ENCODE data around the gene BTN1A1.
"Not testable (repeated sequence)": the region's sequence is repeated elsewhere in the genome, so short reads cannot be mapped to it uniquely, and the experiment has no call there.

Gene BTN1A1

GRCh38 chr6:26519359-26519758 is 19.3 kb downstream of the BTN1A1 start:
- no peak for DNase-seq

DNA sequence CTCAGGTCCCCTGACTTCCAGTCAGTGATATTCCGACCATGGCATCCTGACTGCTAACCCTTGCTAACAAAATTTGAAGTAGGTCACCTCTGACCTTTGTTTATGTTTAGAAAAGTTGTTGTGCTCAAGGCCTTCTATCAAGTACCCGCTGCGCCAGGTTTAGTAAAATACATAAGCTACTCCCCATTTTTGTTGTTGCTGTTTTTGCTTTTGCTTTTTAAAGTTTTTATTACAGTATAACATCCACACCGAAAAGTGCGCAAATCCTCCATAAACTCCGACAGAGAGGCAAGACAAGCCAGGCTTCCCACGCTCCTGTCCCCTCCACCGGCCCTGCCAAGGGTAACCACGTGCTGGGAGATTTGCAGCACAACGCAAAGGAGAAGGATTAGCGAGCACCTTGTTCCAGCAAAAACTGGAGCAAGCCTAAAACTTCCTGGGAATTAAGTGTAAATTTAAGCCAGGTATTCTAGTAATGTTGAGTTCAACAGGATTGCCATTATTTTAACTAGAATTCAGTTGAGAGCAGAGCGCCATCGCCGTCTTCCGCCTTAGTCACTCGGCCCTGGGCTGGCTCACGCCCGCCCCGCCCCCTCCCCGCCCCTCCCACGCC is 20.2 kb downstream of the BTN1A1 start:
- DNase-seq: peak; percentile 63

- DNase-seq: peak; percentile 86
Observed at GRCh38 chr6:26520850-26521599, 20.9 kb downstream of the BTN1A1 start.

GRCh38 chr6:26521600-26522391 is 21.7 kb downstream of the BTN1A1 start:
- DNase-seq: peak; percentile 33

DNA sequence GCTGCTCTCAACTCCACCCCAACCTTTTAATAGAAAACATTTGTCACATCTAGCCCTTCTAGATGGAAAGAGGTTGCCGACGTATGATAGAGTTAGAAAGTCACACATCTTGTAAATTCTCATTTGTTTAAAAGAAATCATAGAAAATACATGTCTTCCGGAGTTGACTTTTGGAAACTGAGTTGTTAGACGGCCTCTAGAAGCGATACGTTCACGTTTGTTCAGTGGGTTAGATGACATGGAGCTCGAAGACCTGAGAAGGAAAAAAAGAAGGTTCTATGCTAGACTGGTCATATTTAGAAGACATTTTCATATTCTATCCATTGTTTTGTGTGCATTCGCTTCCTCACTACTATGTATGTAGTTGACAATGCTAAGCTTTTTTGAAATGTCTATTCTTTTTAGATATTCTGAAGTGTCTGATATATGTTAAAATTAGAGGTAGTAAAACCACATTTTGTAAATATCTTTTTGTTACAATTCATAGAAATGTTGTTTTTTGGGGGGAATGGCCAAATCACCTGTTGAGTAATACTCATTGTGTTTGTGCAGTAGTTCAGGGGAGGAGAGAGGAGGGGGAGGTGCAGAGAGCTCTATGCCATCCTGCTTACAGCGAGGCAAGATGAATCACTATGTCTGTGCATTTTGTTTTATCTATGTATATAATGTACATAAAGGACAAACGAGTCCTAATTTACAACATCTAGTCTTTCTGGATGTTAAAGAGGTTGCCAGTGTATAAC is 22.6 kb downstream of the BTN1A1 start:
- not testable (repeated sequence) for DNase-seq

DNA sequence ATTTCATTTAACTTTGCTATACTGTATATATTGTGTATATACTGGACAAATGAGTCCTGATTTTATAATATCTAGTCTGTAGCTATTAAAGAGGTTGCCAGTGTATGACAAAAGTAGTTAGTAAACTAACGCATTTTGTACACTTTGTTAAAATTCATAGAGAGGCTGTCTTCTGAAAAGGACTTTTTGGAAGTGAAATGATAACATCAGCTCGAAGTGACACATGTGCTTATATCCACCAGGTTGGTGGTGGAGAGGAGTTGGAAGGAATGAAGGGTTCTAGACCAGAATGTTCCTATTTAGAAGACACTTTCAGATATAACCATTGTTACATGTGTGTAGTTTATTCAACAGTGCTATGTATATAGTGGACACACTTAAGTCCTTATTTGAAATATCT is 24.2 kb downstream of the BTN1A1 start:
- DNase-seq: not testable (repeated sequence)

- DNase-seq: no peak
Observed at GRCh38 chr6:26524722-26525370, 24.7 kb downstream of the BTN1A1 start.

DNA sequence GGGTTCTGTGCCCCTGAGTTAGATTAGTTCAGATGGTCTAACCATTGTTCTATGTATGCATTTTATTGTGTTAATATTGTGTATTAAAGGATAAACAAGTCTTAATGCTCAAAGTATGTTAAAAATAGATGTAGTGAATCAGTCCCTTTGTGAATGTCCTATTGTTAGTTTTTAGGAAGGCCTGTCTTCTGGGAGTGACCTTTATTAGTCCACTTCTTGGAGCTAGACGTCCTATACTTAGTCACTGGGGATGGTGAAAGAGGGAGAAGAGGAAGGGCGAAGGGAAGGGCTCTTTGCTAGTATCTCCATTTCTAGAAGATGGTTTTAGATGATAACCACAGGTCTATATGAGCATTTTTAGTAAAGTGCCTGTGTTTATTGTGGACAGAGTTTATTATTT is 25.7 kb downstream of the BTN1A1 start:
- DNase-seq: no peak

GRCh38 chr6:26526928-26527327 is 26.8 kb downstream of the BTN1A1 start:
- no peak for DNase-seq

DNA sequence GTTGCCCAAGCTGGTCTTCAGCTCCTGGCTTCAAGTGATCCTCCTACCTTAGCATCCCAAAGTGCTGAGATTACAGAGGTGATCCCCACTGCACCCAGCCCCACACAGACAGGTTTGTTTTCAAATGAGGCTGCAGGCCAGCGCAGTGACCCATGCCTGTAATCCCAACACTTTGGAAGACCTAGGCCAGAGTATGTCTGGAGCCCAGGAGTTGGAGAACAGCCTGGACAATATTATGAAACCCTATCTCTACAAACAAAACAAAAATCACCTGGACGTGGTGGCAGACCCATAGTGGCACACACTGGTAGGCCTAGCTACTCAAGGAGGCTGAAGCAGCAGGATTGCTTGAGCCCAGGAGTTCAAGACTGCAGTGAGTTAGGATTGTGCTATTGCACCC is 30.1 kb downstream of the BTN1A1 start:
- DNase-seq: no peak

DNA sequence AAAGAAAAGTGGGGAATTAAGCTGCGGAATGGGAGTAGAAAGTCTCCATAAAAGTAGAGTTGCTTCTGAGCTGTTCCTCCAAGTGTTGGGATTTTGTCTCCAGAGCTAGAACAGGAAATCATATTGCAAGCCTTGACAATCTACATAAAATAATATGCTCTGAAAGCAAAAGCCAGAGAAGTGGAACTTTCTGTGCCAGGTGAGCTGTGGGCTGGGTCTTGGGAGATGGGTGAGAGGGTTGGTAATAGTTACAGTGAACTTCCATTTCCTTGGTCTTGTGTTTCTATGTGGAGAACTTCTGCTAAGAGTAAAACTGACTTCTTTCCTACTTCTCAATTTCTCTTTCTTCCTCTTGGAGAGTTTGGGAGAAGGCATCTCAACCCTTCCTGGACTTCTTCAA is 31.8 kb downstream of the BTN1A1 start:
- DNase-seq: no peak

GRCh38 chr6:26532699-26533531 is 32.8 kb downstream of the BTN1A1 start:
- DNase-seq: peak; percentile 84

GRCh38 chr6:26533532-26533931 is 33.4 kb downstream of the BTN1A1 start:
- no peak for DNase-seq

DNA sequence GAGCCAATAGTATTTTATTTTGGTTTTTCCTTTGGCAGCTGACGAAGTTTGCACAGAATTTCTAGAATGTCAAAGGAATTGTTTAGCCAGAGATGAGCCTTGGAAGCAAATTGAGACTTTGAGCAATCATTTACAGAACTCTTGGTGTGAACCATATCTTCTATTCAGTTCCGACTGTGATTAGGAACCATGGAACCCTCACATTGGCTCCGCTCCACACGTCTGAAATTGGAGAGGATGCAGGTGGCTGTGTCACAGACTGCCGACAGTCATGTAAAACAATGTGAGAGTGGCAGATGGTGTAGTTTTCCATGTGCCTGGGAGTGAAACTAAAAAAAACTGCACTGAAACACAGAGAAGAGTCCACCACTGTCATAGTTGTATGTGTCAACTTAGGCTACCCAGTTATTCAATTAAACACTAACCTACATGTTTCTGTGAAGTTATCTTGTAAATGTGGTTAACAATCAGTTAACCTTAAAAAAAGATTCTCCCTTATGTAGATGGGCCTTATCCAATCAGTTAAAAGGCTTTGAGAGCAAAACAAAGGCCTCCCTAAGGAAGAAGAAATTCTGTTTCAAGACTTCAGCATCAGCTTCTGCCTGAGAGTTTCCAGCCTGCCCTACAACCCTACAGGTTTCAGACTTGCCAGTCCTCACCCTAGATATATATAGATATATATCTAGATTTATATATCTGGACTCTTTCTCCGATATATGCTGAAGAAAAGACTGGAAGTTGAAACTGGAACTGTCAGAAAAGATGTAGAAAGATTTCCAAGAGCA is 34.8 kb downstream of the BTN1A1 start:
- DNase-seq: no peak

DNA sequence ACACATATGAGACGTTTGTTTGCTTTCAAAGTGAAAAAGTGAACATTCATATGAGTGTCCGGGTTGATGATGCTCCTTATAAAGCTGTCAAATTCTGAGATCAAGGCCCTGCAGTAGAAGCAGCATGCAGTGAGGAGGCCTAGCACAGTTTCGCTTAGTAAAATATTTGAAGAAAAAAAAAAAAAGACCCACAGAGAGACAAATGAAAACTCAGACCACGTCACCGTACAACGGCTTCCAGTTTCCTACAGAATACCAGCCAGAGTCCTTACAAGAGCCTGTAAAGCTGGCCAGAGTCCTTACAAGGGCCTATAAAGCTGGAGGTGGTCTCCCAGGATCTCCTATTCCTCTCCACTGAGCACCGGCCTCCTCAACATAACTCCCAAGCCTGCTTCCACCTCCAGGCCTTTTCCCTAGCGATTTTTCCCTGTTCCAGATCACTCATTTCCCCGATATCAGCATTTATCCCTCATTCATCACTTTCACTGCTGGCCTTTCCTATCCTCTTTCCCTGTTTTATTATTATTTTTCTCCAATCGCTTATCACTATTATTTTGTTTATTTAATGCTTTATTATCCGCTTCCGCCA is 36.6 kb downstream of the BTN1A1 start:
- DNase-seq: peak; percentile 38

- peak; percentile 97 for DNase-seq
Observed at GRCh38 chr6:26537160-26537845, 37.2 kb downstream of the BTN1A1 start.

GRCh38 chr6:26537846-26538571 is 37.9 kb downstream of the BTN1A1 start, which contains the start of gene HMGN4:
HMGN4 (plus strand) TSS chr6:26538366; CDS start chr6:26545207, 6,841 bp downstream.
- peak; percentile 87 for DNase-seq

DNA sequence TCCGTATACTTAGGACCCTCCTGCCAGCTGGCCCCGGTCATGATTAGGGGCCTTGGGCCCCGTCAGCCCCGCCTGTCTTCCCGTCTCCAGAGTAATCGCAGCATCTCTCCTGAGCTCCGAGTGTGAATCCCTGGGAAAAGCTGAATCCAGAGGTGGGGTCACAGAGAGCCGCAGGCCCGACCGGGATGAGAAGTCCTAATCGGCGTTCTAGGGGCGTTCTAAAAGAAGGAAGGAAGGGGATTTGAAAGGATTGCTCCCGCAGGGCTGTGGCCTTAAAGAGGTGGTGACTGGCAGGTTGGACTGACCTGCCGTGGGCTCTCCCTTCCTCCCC is 38.4 kb downstream of the BTN1A1 start:
- DNase-seq: no peak

DNA sequence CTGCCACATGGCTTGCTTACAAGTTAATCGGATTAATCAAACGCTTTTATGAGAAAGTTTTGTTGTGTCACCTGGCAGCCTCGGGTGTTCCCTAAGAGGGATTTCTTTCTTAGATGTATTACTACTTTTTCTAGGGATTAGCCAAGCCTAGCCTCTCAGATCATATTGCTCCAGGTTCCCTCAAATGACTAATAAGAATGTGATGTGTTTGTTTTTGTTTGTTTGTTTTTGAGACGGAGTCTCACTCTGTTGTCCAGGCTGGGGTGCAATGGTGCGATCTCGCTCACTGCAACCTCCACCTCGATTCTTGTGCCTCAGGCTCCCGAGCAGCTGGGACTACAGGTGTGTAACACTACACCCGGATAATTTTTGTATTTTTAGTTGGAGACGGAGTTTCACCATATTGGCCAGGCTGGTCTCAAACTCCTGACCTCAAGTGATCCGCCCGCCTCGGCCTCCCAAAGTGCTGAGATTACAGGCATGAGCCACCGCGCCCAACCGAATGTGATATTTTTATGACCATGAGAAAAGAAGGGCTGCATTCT is 39.0 kb downstream of the BTN1A1 start:
- no peak for DNase-seq

Data from NCI-H1105 (cell line).